Stomach smooth muscle (tissue), 2 donors: ENCODE results near the gene EDIL3.
A peak's percentile ranks its signal among the peaks of the same experiment; 100 is the strongest.

Source experiments
- H3K27ac ChIP-seq: one replicate; pipeline ENCODE4 v1.7.0; 2013; ENCODE audit warnings: mild to moderate bottlenecking, low read length, inconsistent platforms
- H3K27me3 ChIP-seq, 2 donors: one replicate each; pipeline ENCODE4 v1.7.0; 2013; ENCODE audit warnings: low read length in 2 of 2; ENCODE audit not compliant: insufficient read depth in 2 of 2, control insufficient read depth in 1 of 2
- H3K36me3 ChIP-seq, 2 donors: one replicate each; pipeline ENCODE4 v1.7.0; 2013; ENCODE audit warnings: low read length in 2 of 2; ENCODE audit not compliant: control insufficient read depth in 2 of 2, insufficient read depth in 2 of 2
- H3K4me1 ChIP-seq: one replicate; pipeline ENCODE4 v1.7.0; 2013; ENCODE audit warnings: low read length; ENCODE audit not compliant: control insufficient read depth, insufficient read depth
- H3K4me3 ChIP-seq, 2 donors: one replicate each; pipeline ENCODE4 v1.7.0; 2013; ENCODE audit warnings: low read length in 2 of 2
- H3K9ac ChIP-seq, 2 donors: one replicate each; pipeline ENCODE4 v1.7.0; 2013; ENCODE audit warnings: low read length in 2 of 2, mild to moderate bottlenecking in 1 of 2
- H3K9me3 ChIP-seq, 2 donors: one replicate each; pipeline ENCODE4 v1.7.0; 2013; ENCODE audit warnings: low read length in 2 of 2; ENCODE audit not compliant: control insufficient read depth in 2 of 2
- donor health status: healthy.
- donor health status: Pancreatic carcinoma.

Gene EDIL3

GRCh38 chr5:84393969-84394368 is 9.3 kb upstream of the EDIL3 start:
- H3K4me3 ChIP-seq, result no peak overlapping the region
- H3K27me3 ChIP-seq, result no peaks in the 10 kb centered on the region
- H3K9ac ChIP-seq, result no peak overlapping the region
- no peaks in the 10 kb centered on the region for H3K36me3 ChIP-seq
- no peaks in the 10 kb centered on the region for H3K9me3 ChIP-seq
- no peak overlapping the region for H3K27ac ChIP-seq
- no peaks in the 10 kb centered on the region for H3K4me1 ChIP-seq

- H3K9me3 ChIP-seq, result no peaks in the 10 kb centered on the region
- no peaks in the 10 kb centered on the region for H3K27me3 ChIP-seq
- H3K4me3 ChIP-seq, result no peak overlapping the region
- no peak overlapping the region for H3K27ac ChIP-seq
- H3K9ac ChIP-seq, result no peak overlapping the region
- H3K4me1 ChIP-seq, result no peaks in the 10 kb centered on the region
- no peaks in the 10 kb centered on the region for H3K36me3 ChIP-seq
Observed at GRCh38 chr5:84392836-84393235, 8.2 kb upstream of the EDIL3 start.

DNA sequence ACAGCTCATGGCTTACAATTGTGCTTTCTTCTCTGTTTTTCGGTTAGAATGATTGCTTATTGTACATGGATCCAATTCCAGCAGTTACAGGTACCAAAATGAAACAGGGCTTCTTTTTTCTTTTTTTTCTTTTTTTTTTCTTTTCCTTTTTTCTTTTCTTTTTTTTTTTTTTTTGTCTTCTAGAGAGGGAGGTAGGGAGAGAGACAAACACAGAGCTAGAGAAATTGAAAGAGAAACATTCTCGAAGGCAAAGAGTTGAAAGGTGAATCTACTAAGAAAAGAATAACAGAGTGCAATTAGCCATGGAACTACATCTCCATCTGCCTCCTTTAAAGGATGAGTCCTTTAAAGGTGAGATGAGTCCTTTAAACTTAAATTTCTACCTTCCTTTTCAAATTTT is 1.0 kb upstream of the EDIL3 start:
- Histone ChIP-seq H3K4me1 (peaks cover 3% of the 10 kb centered on the region), H3K9ac (no peak overlapping the region), H3K27ac (no peak overlapping the region), H3K4me3 (no peak overlapping the region), H3K9me3 (no peaks in the 10 kb centered on the region), H3K27me3 (peaks cover 9 to 31% of the 10 kb centered on the region in 2 donors), H3K36me3 (no peaks in the 10 kb centered on the region)

GRCh38 chr5:84383816-84384603 is 670 bp downstream of the EDIL3 start:
- H3K9ac ChIP-seq, result no peak overlapping the region
- peaks cover 9 to 34% of the 10 kb centered on the region in 2 donors for H3K27me3 ChIP-seq
- peaks cover 3% of the 10 kb centered on the region for H3K4me1 ChIP-seq
- H3K27ac ChIP-seq, result no peak overlapping the region
- H3K36me3 ChIP-seq, result no peaks in the 10 kb centered on the region
- peak overlapping the region; percentile 43 to 69 for H3K4me3 ChIP-seq
- H3K9me3 ChIP-seq, result no peaks in the 10 kb centered on the region

DNA sequence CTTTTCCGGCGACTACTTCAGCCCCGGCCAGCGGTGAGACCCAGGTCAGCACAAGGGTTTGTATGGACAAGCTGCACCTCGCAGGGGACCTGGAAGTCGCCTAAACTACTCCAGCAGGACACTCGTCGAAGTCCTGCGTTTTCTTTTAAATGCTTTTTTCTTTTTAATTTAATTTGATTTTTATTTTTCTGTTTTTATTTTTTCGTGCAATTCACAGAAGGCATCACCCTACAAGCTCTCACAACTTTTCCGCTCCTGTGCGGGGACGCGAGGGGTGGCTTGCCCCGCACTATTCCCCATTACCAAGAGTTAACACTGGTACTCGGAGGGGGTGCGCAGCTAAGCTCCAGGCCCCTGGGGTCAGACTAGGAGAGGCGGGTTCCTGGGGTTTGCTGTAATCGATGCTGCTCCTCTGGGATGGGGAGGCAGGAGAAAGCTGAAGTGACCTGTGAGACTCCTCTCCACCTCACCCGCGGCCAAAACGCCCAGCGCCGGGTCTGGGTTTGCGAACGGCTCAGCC is 1.3 kb downstream of the EDIL3 start:
- no peak overlapping the region for H3K9ac ChIP-seq
- H3K27ac ChIP-seq, result no peak overlapping the region
- H3K4me3 ChIP-seq, result peak overlapping the region; percentile 46 to 69
- H3K4me1 ChIP-seq, result peaks cover 3% of the 10 kb centered on the region
- peaks cover 9 to 34% of the 10 kb centered on the region in 2 donors for H3K27me3 ChIP-seq
- H3K36me3 ChIP-seq, result no peaks in the 10 kb centered on the region
- no peaks in the 10 kb centered on the region for H3K9me3 ChIP-seq

DNA sequence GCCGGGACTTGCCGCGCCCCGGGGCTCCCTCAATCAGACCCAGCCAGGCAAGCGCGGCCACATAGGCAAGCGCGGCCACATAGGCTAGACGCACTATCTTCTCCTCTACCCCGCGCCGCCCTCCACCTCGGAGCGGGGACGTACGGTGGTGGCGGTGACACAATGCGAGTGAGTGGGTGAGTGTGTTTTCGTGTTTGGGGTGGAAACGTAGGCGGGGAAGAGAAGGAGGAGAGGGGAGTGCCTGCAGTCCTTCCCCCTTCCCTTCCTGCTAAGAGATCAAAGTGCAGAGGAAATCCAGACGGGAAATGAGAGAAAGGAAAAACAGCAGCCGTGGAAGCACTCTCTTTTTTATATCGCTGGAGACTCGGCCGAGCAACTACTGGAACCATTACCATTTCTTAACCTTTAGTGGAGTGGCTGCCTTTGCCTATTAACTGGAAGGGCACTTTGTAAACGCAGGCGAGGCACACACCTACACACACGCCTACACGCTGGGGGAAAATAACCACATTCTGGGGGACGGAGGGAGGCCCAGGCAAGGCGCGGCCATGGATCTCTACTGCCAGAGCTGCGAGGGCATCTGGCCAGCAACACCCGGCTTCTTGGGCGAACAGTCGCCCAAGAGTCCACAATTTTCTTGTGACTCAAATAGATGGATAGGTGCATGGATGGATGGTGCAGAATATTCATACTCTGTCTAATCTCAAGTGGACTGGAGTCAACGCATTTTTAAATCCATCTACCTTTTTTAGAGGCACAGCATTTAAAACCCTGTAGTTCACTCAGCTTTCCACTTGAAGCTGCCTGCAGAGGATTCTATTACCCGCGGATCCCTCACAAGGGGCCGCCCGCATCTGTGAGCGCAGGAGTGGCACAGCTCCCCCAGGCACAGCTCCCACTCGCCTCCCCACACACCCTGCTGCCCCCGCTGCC is 2.1 kb downstream of the EDIL3 start:
- no peaks in the 10 kb centered on the region for H3K9me3 ChIP-seq
- peaks cover 3% of the 10 kb centered on the region for H3K4me1 ChIP-seq
- H3K9ac ChIP-seq, result peak overlapping the region in 1 of 2 donors; percentile 23
- no peak overlapping the region for H3K27ac ChIP-seq
- no peaks in the 10 kb centered on the region for H3K36me3 ChIP-seq
- H3K27me3 ChIP-seq, result peaks cover 9 to 34% of the 10 kb centered on the region in 2 donors
- H3K4me3 ChIP-seq, result peak overlapping the region; percentile 46 to 69

- H3K9ac ChIP-seq, result no peak overlapping the region
- H3K4me1 ChIP-seq, result peaks cover 3% of the 10 kb centered on the region
- H3K27me3 ChIP-seq, result peaks cover 9 to 34% of the 10 kb centered on the region in 2 donors
- H3K9me3 ChIP-seq, result no peaks in the 10 kb centered on the region
- no peak overlapping the region for H3K27ac ChIP-seq
- peak overlapping the region; percentile 46 to 69 for H3K4me3 ChIP-seq
- H3K36me3 ChIP-seq, result no peaks in the 10 kb centered on the region
Observed at GRCh38 chr5:84381502-84382362, 2.9 kb downstream of the EDIL3 start.

GRCh38 chr5:84379749-84380148 is 4.9 kb downstream of the EDIL3 start:
- no peak overlapping the region for H3K27ac ChIP-seq
- H3K4me1 ChIP-seq, result peaks cover 3% of the 10 kb centered on the region
- no peaks in the 10 kb centered on the region for H3K36me3 ChIP-seq
- no peak overlapping the region for H3K9ac ChIP-seq
- H3K4me3 ChIP-seq, result no peak overlapping the region
- no peaks in the 10 kb centered on the region for H3K9me3 ChIP-seq
- peaks cover 5 to 28% of the 10 kb centered on the region in 2 donors for H3K27me3 ChIP-seq

DNA sequence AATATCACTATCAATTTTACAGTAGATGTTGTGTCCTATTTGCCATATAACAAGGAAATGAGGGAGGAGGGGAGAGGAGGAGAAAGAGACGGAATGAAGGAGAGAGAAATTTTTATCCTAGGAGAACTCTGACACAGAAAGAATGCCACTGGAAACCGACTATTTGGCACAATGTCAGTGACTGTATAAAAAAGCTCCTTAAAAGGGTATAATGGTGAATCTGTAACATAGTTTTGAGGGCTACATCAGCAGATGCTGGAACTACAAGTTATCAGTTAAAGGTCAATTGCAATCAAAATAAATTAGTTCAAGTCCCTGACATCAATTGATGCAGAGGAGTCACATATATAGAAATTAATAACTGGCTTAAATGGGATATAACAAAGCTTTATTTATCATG is 5.7 kb downstream of the EDIL3 start:
- H3K4me3 ChIP-seq, result no peak overlapping the region
- no peaks in the 10 kb centered on the region for H3K36me3 ChIP-seq
- peaks cover under 1% of the 10 kb centered on the region for H3K4me1 ChIP-seq
- no peak overlapping the region for H3K27ac ChIP-seq
- no peak overlapping the region for H3K9ac ChIP-seq
- H3K9me3 ChIP-seq, result no peaks in the 10 kb centered on the region
- peaks cover 5 to 24% of the 10 kb centered on the region in 2 donors for H3K27me3 ChIP-seq

GRCh38 chr5:84378420-84378819 is 6.3 kb downstream of the EDIL3 start:
- Histone ChIP-seq H3K36me3 (no peaks in the 10 kb centered on the region), H3K27me3 (peaks cover 5 to 19% of the 10 kb centered on the region in 2 donors), H3K4me1 (no peaks in the 10 kb centered on the region), H3K4me3 (no peak overlapping the region), H3K9me3 (no peaks in the 10 kb centered on the region), H3K27ac (no peak overlapping the region), H3K9ac (no peak overlapping the region)
